Mucosa of rectum (tissue), 2 donors: ENCODE measurements around the gene LSM14A.
"Not testable (repeated sequence)": the region's sequence is repeated elsewhere in the genome, so short reads cannot be mapped to it uniquely, and the experiment has no call there.

Experiments used
- H3K27ac ChIP-seq, 2 donors: one replicate each; pipeline ENCODE4 v1.7.0; 2013; ENCODE audit warnings: inconsistent platforms in 2 of 2, low read depth in 2 of 2, low read length in 2 of 2
- H3K27me3 ChIP-seq, 2 donors: one replicate each; pipeline ENCODE4 v1.7.0; 2013; ENCODE audit warnings: low read length in 2 of 2; ENCODE audit not compliant: control insufficient read depth in 2 of 2, insufficient read depth in 2 of 2
- H3K36me3 ChIP-seq, 2 donors: one replicate each; pipeline ENCODE4 v1.7.0; 2013; ENCODE audit warnings: low read length in 2 of 2; ENCODE audit not compliant: control insufficient read depth in 2 of 2, insufficient read depth in 2 of 2
- H3K4me1 ChIP-seq, 2 donors: one replicate each; pipeline ENCODE4 v1.7.0; 2013; ENCODE audit warnings: low read length in 2 of 2, mild to moderate bottlenecking in 1 of 2; ENCODE audit not compliant: control insufficient read depth in 2 of 2, insufficient read depth in 2 of 2
- H3K4me3 ChIP-seq, 2 donors: one replicate each; pipeline ENCODE4 v1.7.0; 2013; ENCODE audit warnings: low read length in 2 of 2
- H3K9ac ChIP-seq, 2 donors: one replicate each; pipeline ENCODE4 v1.7.0; 2013; ENCODE audit warnings: low read length in 2 of 2, low read depth in 1 of 2, mild to moderate bottlenecking in 1 of 2
- H3K9me3 ChIP-seq, 2 donors: one replicate each; pipeline ENCODE4 v1.7.0; 2013; ENCODE audit warnings: low read length in 2 of 2; ENCODE audit not compliant: control insufficient read depth in 2 of 2
- donor health status: healthy.
- donor health status: Normal muscosa, but diverticular disease.

LSM14A gene

GRCh38 chr19:34171877-34172660, at the start of gene LSM14A:
Gene LSM14A (plus strand): TSS chr19:34172504. CDS start chr19:34172643, 139 bp downstream.
- H3K27ac ChIP-seq = peak within 1 kb of the TSS; percentile 98
- no peaks in the 10 kb centered on the region for H3K27me3 ChIP-seq
- peak within 1 kb of the TSS; percentile 92 to 96 for H3K9ac ChIP-seq
- peaks cover 13 to 23% of the 10 kb centered on the region in 2 donors for H3K4me1 ChIP-seq
- H3K36me3 ChIP-seq = peaks cover 0 to 3% of the 10 kb centered on the region in 2 donors
- no peaks in the 10 kb centered on the region for H3K9me3 ChIP-seq
- peak within 1 kb of the TSS; percentile 90 to 95 for H3K4me3 ChIP-seq

- Histone ChIP-seq H3K4me3 (no peak overlapping the region), H3K9ac (no peak overlapping the region), H3K27me3 (peaks cover 0 to 3% of the 10 kb centered on the region in 2 donors), H3K4me1 (no peaks in the 10 kb centered on the region), H3K36me3 (no peaks in the 10 kb centered on the region), H3K27ac (no peak overlapping the region), H3K9me3 (no peaks in the 10 kb centered on the region)
Measured at GRCh38 chr19:34124828-34125227, 47.5 kb upstream of the LSM14A start.

GRCh38 chr19:34126966-34127365, 45.3 kb upstream of the LSM14A start:
- H3K4me3 ChIP-seq = no peak overlapping the region

DNA sequence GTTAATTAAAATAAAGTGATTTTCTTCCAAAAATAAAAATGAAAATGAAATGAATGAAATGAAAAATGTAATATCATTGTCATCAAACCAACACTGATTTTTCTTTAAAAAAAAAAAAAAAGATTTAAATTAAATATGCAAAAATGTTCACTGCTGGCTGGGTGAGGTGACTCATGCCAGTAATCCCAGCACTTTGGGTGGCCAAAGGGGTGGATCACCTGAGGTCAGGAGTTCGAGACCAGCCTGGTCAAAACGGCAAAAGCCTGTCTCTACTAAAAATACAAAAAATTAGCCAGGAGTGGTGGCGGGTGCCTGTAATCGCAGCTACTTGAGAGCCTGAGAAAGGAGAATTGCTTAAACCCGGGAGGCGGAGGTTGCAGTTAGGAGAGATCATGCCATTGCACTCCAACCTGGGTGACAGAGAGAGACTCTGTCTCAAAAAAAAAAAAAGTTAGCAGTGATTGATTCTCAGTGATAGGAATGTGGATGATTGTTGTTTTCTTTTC, 44.6 kb upstream of the LSM14A start:
- Histone ChIP-seq H3K4me3 (no peak overlapping the region), H3K27ac (no peak overlapping the region), H3K36me3 (no peaks in the 10 kb centered on the region), H3K9ac (no peak overlapping the region), H3K9me3 (no peaks in the 10 kb centered on the region), H3K4me1 (no peaks in the 10 kb centered on the region), H3K27me3 (no peaks in the 10 kb centered on the region)

More at GRCh38 chr19:34126966-34127365, 45.3 kb upstream of the LSM14A start:
- Histone ChIP-seq H3K9ac (no peak overlapping the region), H3K9me3 (no peaks in the 10 kb centered on the region), H3K4me1 (no peaks in the 10 kb centered on the region), H3K36me3 (no peaks in the 10 kb centered on the region), H3K27ac (no peak overlapping the region), H3K27me3 (no peaks in the 10 kb centered on the region)

- H3K27ac ChIP-seq = no peak overlapping the region
- no peak overlapping the region for H3K9ac ChIP-seq
- H3K36me3 ChIP-seq = no peaks in the 10 kb centered on the region
- no peaks in the 10 kb centered on the region for H3K27me3 ChIP-seq
- H3K4me3 ChIP-seq = no peak overlapping the region
- no peaks in the 10 kb centered on the region for H3K9me3 ChIP-seq
- H3K4me1 ChIP-seq = no peaks in the 10 kb centered on the region
Measured at GRCh38 chr19:34128558-34129250, 43.6 kb upstream of the LSM14A start.

DNA sequence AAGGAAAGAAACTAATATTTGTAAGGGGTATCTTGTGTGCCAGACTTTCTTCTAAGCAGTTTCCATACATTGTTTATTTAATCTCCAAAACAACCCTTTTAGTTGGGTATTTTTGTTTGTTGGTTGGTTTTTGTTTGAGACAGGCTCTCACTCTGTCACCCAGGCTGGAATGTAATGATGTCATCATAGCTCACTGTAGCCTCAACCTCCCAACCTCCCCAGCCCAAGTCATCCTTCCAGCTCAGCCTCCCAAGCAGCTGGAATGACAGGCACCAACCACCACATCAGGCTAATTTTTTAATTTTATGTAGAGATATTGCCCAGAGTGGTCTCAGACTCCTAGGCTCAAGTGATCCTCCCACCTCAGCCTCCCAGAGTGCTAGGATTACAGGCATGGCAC, 41.2 kb upstream of the LSM14A start:
- Histone ChIP-seq H3K4me1 (peaks cover 2% of the 10 kb centered on the region in 2 donors), H3K36me3 (no peaks in the 10 kb centered on the region), H3K4me3 (no peak overlapping the region), H3K9ac (no peak overlapping the region), H3K27me3 (no peaks in the 10 kb centered on the region), H3K9me3 (no peaks in the 10 kb centered on the region), H3K27ac (no peak overlapping the region)

DNA sequence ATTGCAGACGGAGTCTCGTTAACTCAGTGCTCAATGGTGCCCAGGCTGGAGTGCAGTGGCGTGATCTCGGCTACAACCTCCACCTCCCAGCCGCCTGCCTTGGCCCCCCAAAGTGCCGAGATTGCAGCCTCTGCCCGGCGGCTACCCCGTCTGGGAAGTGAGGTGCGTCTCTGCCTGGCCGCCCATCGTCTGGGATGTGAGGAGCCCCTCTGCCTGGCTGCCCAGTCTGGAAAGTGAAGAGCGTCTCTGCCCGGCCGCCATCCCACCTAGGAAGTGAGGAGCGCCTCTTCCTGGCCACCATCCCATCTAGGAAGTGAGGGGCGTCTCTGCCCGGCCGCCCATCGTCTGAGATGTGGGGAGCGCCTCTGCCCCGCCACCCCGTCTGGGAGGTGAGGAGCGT, 40.2 kb upstream of the LSM14A start:
- H3K9ac ChIP-seq, H3K9me3 ChIP-seq, H3K4me1 ChIP-seq, H3K27ac ChIP-seq, H3K4me3 ChIP-seq, H3K36me3 ChIP-seq, H3K27me3 ChIP-seq: not testable (repeated sequence)

GRCh38 chr19:34132706-34133105, 39.6 kb upstream of the LSM14A start:
- H3K36me3 ChIP-seq, H3K9me3 ChIP-seq, H3K4me3 ChIP-seq, H3K9ac ChIP-seq, H3K27ac ChIP-seq, H3K4me1 ChIP-seq, H3K27me3 ChIP-seq: not testable (repeated sequence)

GRCh38 chr19:34134190-34135053, 37.9 kb upstream of the LSM14A start:
- H3K4me3 ChIP-seq = peak overlapping the region; percentile 79 to 84
- H3K36me3 ChIP-seq = no peaks in the 10 kb centered on the region
- peak overlapping the region; percentile 74 to 78 for H3K9ac ChIP-seq
- no peaks in the 10 kb centered on the region for H3K27me3 ChIP-seq
- H3K9me3 ChIP-seq = no peaks in the 10 kb centered on the region
- peaks cover 2% of the 10 kb centered on the region in 2 donors for H3K4me1 ChIP-seq
- peak overlapping the region; percentile 74 to 83 for H3K27ac ChIP-seq
